Stimulated activated naive CD8-positive, alpha-beta T cell treated with anti-CD3 and anti-CD28 coated beads, Interleukin-15, Interleukin-2, amounts not matched to agents 100 ng/mL and 50 ng/mL, for 24 hours (primary cell): ENCODE results near the gene CRYBG3.
A peak's percentile ranks its signal among the peaks of the same experiment; 100 is the strongest.

Experiments used
- H3K27ac Mint-ChIP-seq: one replicate; pipeline ENCODE4 v1.8.0; 2021; ENCODE audit warnings: mild to moderate bottlenecking, mixed read lengths
- H3K27me3 Mint-ChIP-seq: one replicate; pipeline ENCODE4 v1.8.0; 2021; ENCODE audit warnings: mixed read lengths
- H3K36me3 Mint-ChIP-seq: one replicate; pipeline ENCODE4 v1.8.0; 2021; ENCODE audit warnings: low read depth, mixed read lengths
- H3K4me1 Mint-ChIP-seq: one replicate; pipeline ENCODE4 v1.8.0; 2021; ENCODE audit warnings: low read depth, mixed read lengths
- H3K4me3 Mint-ChIP-seq: one replicate; pipeline ENCODE4 v1.8.0; 2021; ENCODE audit warnings: mild to moderate bottlenecking, mixed read lengths
- H3K9me3 Mint-ChIP-seq: one replicate; pipeline ENCODE4 v1.8.0; 2021; ENCODE audit warnings: mixed read lengths

Gene CRYBG3

DNA sequence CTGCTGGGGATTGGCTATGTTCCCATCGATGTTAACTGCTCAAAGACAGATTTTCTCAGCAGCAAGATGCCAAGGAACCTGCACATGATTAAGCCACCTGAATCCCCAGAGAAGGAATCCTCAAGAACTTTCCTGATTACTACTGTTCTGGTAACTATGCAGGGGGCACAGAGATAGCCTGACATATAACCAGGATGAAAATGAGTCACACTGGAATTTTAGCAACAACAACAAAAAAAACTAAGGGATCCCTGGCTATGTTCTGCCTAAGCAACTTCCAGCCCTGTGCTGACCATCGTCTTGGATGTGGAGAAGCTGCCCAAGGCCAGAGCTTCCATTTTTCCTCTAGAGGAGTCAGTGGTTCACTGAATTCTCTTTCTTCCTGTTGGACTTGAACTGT, 136.6 kb downstream of the CRYBG3 start:
- Mint-ChIP-seq H3K9me3 (no peaks in the 10 kb centered on the region), H3K27me3 (no peaks in the 10 kb centered on the region), H3K4me3 (no peak overlapping the region), H3K36me3 (peaks cover 80% of the 10 kb centered on the region), H3K4me1 (peaks cover 10% of the 10 kb centered on the region), H3K27ac (no peak overlapping the region)

DNA sequence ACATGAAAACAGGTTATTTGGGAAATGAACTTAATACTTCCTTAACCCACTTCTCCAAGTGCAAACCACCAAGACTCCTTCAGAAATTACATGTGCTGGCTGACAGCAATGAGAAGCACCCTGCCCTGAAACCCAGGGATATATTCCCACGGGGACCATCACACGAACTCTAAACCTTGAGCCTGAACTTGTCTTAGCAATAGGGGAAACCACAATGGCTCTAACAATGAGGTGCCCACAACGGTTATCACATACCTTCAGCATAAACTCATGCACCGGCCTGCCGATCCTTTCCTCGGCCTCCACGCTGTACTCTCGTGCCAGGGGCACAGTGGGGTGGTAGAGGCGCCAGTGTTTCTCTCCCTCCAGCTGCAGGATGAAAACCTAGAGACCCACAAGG, 137.0 kb downstream of the CRYBG3 start:
- H3K9me3 Mint-ChIP-seq: no peaks in the 10 kb centered on the region
- H3K27ac Mint-ChIP-seq: no peak overlapping the region
- H3K36me3 Mint-ChIP-seq: peaks cover 81% of the 10 kb centered on the region
- no peaks in the 10 kb centered on the region for H3K27me3 Mint-ChIP-seq
- peaks cover 14% of the 10 kb centered on the region for H3K4me1 Mint-ChIP-seq
- H3K4me3 Mint-ChIP-seq: no peak overlapping the region

DNA sequence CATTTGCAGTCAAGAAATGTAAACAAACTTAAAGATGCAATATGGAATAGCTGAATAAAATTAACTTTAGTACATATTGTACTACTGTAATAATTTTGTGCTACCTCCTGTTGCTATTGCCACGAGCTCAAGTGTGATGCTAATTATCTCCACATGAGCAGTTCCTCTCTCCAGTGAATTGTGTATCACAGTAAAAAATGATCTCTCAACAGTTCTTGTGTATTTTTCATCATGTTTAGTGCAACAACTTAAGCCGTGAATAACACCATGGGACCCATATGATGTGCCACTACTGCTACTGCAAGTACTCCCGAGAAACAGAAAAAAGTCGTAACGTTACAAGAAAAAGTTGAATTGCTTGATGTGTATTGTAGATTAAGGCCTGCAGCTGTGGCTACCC, 138.1 kb downstream of the CRYBG3 start:
- Mint-ChIP-seq H3K27ac (no peak overlapping the region), H3K4me3 (no peak overlapping the region), H3K27me3 (no peaks in the 10 kb centered on the region), H3K9me3 (no peaks in the 10 kb centered on the region), H3K36me3 (peaks cover 82% of the 10 kb centered on the region), H3K4me1 (peaks cover 17% of the 10 kb centered on the region)

DNA sequence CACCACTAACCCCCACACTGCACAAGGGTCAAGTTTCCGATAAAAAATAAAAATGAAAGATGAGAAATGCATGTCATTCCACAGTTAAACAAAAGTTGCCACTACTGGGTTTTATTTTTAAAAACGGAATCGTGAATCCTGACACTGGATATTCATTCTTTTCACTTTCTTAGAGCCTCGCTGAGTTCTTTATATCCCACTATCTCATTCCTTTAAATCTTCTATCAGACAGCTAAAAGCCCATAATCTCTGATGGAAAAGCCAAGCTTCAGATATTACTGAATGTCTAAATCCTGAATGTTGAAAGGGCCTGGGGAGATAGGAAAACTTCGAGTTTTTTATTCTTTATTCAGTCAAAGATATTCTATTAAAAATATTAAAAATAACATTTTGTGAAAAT, 138.7 kb downstream of the CRYBG3 start:
- Mint-ChIP-seq H3K27me3 (no peaks in the 10 kb centered on the region), H3K9me3 (no peaks in the 10 kb centered on the region), H3K4me1 (peaks cover 17% of the 10 kb centered on the region), H3K36me3 (peaks cover 83% of the 10 kb centered on the region), H3K4me3 (no peak overlapping the region), H3K27ac (no peak overlapping the region)

DNA sequence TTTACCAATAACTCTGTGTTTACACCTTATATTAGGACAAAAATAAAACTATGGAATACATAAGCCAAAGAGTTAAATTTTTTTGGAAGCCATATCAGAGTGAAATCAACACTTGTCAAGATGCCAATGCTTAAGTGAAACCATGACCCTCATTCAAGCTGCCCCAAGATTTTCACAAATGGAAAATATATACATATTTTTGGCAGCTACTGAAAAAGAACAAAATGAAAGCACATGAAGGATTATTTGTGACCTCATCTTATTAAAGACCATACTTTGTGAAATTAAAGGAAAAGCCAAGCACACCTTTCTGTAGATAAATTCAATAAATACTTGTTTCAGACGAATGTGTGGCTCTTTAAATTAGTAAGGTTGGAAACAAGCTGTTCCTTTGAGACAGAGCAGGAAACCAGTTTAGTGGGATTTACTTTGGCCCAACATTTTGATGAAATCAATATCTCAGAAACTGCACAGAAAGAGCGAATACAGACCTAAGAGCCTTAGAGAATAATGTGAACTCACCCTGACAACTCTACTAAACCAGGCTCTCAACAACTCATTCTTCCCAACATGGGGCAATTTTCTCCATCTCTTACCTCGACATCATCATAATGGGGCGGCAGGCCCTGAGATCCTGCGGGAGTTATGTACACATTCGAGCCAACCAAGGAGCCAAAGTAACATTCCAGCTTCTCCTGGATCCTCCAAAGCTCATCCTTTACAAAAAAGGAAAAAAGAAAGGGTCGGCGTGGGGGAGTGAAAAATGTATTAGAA, 139.4 kb downstream of the CRYBG3 start:
- Mint-ChIP-seq H3K27me3 (no peaks in the 10 kb centered on the region), H3K36me3 (peaks cover 83% of the 10 kb centered on the region), H3K4me3 (no peak overlapping the region), H3K9me3 (no peaks in the 10 kb centered on the region), H3K27ac (no peak overlapping the region), H3K4me1 (peaks cover 22% of the 10 kb centered on the region)

DNA sequence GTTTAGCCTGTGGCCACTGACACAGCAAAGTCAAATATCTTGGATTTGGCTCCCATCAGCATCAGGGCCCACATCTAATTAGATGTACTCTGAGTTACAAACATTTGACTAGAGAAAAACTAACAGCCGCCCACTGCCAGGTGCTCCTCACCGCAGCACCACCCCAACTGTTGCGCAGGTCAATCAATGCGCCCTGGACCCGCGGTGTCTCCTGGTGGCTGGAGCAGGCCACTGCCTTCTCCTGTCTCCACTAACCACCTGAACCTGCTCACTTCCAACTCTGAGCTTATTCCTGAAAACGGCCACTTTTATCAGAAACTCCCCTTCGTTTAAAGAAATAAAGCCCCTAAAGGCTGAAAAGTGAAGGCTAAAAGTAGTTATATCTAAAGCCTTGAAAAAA, 146.2 kb downstream of the CRYBG3 start:
- peaks cover 60% of the 10 kb centered on the region for H3K36me3 Mint-ChIP-seq
- no peaks in the 10 kb centered on the region for H3K27me3 Mint-ChIP-seq
- no peak overlapping the region for H3K4me3 Mint-ChIP-seq
- no peak overlapping the region for H3K27ac Mint-ChIP-seq
- H3K9me3 Mint-ChIP-seq: no peaks in the 10 kb centered on the region
- H3K4me1 Mint-ChIP-seq: peaks cover 75% of the 10 kb centered on the region

DNA sequence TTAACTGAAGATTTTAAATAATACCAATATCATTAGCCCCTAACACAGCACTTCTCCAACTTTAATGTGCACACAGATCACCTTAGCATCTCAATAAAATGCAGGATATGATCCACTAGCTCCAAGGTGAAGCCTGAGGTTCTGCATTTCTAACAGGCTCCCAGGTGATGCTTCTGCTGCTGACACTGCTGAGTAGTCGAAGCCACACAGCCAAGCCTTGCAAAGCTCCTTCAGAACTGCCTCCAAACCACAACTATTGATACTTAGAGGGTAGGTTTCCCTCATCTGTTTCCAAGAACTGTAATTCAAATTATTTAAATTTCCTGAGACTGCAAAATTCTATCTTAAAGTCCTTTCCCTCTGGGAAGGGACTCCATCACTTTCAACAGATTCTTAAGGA, 146.6 kb downstream of the CRYBG3 start:
- H3K4me1 Mint-ChIP-seq: peaks cover 78% of the 10 kb centered on the region
- no peak overlapping the region for H3K4me3 Mint-ChIP-seq
- peaks cover 60% of the 10 kb centered on the region for H3K36me3 Mint-ChIP-seq
- no peaks in the 10 kb centered on the region for H3K27me3 Mint-ChIP-seq
- no peaks in the 10 kb centered on the region for H3K9me3 Mint-ChIP-seq
- no peak overlapping the region for H3K27ac Mint-ChIP-seq

DNA sequence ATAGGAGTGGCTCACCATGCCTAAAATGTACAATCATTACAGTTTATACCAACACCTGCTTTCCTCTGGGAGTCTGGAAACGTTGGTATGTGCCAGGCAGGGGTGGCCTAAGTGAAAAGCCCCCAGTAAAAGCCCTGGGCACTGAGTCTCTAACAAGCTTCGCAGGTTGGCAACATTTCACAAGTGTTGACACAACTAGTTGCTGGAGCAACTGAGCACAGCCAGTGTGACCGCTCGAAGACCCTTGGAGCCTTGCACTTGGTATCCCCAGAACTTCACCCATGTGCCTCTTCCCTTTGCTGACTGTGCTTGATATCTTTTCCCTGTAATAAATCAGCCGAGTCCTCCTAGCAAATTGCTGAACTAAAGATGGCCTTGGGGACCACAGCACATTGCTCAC, 147.7 kb downstream of the CRYBG3 start:
- no peaks in the 10 kb centered on the region for H3K9me3 Mint-ChIP-seq
- H3K4me3 Mint-ChIP-seq: peak overlapping the region; percentile 99
- H3K27me3 Mint-ChIP-seq: no peaks in the 10 kb centered on the region
- H3K36me3 Mint-ChIP-seq: peaks cover 51% of the 10 kb centered on the region
- no peak overlapping the region for H3K27ac Mint-ChIP-seq
- H3K4me1 Mint-ChIP-seq: peaks cover 75% of the 10 kb centered on the region

DNA sequence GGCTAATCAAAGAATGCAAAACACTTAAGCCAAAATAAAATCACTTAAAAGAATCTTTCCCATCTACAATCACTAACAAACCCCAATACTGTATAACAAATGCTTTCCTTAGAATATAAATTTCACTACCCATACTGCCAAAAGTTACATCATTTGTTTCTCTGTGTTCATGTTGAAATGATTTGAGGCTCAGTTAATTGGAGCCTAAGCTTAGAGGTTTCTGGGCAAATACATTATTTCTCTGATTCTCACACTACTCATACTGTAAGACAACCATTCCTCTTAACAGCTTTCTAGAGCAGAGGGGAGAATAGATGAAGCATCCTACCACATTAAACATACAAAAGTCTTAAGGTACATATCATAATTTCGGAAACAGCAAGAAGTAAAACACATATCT, 148.3 kb downstream of the CRYBG3 start:
- no peaks in the 10 kb centered on the region for H3K27me3 Mint-ChIP-seq
- peak overlapping the region; percentile 99 for H3K4me3 Mint-ChIP-seq
- peaks cover 45% of the 10 kb centered on the region for H3K36me3 Mint-ChIP-seq
- no peaks in the 10 kb centered on the region for H3K9me3 Mint-ChIP-seq
- peaks cover 79% of the 10 kb centered on the region for H3K4me1 Mint-ChIP-seq
- H3K27ac Mint-ChIP-seq: no peak overlapping the region

DNA sequence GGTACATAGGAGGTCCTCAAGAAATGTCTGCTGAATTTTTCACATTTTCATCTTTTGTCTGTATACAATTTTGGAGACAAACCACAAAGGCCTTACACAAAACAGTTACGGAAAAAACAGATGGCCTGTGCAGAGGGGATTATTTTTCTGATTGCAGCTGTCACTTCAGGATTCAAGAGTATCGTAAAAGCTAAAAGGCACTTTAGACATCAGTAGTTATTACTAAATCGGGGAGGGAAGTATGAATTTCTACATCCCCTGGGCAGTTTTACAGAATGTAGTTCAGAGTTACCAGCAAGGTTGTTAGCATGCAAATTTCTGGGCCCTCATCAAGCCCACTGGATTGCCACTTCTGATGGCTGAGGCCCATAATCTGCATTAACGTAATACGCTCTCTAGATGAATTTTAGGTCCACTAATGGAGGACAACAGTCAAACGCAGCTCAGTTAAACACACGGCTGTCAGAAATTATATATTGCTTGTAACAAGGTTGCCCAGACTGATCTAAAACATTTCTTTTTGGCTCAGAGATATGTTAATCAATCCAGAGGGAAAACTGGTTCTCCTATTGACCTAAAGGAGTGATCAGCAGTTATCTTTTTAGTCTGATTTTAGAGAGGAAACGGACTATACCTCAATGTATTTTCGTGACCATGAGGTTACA, 149.3 kb downstream of the CRYBG3 start:
- H3K27ac Mint-ChIP-seq: peak overlapping the region; percentile 100
- H3K27me3 Mint-ChIP-seq: no peaks in the 10 kb centered on the region
- H3K4me1 Mint-ChIP-seq: peaks cover 76% of the 10 kb centered on the region
- H3K36me3 Mint-ChIP-seq: peaks cover 37% of the 10 kb centered on the region
- H3K4me3 Mint-ChIP-seq: peak overlapping the region; percentile 99
- H3K9me3 Mint-ChIP-seq: no peaks in the 10 kb centered on the region

DNA sequence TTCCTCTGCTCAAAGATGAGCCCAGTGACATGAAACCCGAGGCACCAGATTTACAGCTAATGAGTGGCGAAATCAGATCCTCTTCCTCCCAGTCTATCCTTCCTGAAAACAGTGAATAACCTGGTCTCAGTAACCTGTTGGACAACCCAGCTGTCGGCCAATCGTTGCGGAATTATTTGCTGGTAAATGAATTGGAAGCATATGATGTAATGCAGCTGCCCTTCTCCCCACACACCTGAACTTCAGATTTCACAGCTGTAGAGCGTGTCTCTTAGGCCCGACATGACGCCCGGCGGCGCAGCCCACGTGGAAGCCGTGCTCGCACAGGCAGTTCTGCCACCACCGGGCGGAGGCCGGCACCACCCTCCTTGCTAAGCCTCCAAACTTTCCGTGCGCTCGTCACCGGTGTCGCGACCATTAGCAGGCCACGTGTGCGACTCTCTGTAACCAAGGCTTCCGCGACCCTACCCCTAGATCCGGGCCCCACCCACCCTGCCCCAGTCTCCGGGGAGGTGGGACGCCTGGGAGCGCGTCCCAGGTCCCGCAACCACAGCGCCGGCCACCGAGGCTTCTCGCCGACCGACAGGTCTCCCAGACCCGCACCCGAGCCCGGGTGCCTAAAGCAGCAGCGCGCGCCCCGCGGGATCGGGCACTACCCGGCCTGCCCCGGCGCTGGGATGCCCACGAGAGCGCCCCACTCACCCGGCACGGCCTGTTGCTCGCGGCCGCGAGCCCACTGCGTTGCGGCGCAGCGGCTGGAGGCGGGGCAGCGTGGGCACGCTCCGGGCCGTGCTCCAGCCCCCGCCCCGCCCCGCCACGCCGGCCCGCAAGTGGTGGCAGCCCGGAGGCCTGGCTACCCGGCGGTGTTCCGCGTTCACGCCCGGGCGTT, 150.1 kb downstream of the CRYBG3 start, which contains the start of gene RIOX2:
Gene RIOX2, minus strand, starts transcription at position 753 of the 889 bp plus-strand sequence. CDS start 4,838 bp downstream, outside the sequence.
- Mint-ChIP-seq H3K9me3 (no peaks in the 10 kb centered on the region), H3K27me3 (no peaks in the 10 kb centered on the region), H3K27ac (peak within 1 kb of the TSS; percentile 100), H3K4me1 (peaks cover 67% of the 10 kb centered on the region), H3K36me3 (peaks cover 29% of the 10 kb centered on the region), H3K4me3 (peak within 1 kb of the TSS; percentile 99)

DNA sequence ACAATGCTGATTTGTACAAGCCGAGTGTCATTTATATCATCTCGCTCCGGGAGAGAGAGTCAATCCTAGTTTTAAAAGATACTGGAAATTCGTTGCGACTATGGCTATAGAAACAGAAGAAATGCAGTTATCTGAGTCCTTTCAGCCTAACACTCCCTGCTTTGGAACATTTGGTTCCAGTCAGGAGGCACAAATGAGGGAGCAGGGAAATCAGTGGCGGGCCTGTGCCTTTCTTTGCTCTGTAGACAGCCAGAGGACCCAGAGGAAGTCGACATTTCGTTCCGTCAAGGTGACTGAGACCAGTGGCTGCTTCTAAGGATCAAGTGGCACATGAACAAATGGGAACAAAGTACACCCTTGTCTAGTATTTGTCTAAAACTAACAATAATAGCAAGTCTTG, 151.2 kb downstream of the CRYBG3 start:
- peaks cover 18% of the 10 kb centered on the region for H3K36me3 Mint-ChIP-seq
- H3K4me1 Mint-ChIP-seq: peaks cover 57% of the 10 kb centered on the region
- H3K9me3 Mint-ChIP-seq: no peaks in the 10 kb centered on the region
- H3K27ac Mint-ChIP-seq: peak overlapping the region; percentile 82
- H3K27me3 Mint-ChIP-seq: no peaks in the 10 kb centered on the region
- peak overlapping the region; percentile 73 for H3K4me3 Mint-ChIP-seq

DNA sequence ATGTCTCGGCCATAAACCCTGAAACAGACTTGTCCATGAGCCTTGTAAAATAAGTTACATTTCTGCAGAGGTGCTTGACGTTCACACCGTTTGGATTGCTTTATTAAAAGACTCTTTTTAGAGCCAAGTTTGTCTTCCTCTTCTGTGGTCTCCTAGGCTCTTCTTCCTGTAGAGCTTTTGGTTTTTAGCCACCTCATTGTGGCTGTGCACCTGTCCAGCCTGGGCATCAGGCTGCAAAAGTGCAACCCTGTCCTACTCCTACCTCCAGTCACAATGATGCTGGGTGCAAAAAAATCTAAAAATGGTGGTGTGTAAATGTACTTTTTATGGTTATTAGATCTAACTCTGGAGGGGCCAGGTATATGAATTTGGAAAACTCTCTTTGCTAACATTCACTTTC, 153.2 kb downstream of the CRYBG3 start:
- no peaks in the 10 kb centered on the region for H3K27me3 Mint-ChIP-seq
- H3K27ac Mint-ChIP-seq: no peak overlapping the region
- peaks cover 13% of the 10 kb centered on the region for H3K36me3 Mint-ChIP-seq
- H3K4me3 Mint-ChIP-seq: no peak overlapping the region
- peaks cover 37% of the 10 kb centered on the region for H3K4me1 Mint-ChIP-seq
- no peaks in the 10 kb centered on the region for H3K9me3 Mint-ChIP-seq

DNA sequence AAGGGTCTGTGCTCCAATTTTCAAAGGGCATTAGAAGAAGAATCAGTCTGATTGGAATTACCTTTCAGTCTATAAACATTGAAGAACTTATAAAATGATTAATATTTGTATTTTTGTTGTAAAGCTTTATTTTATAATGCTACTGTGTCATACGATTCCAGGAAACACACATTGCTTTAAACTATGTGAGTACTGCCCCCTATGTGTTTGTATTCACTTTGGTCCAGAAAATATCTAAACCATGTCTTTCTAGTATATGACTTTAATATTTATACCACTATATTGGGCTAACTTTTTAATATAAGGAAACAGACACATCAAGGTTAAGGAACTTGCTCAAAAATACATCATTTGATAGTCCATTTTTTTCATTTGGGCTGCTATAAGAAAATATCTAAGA, 153.7 kb downstream of the CRYBG3 start:
- H3K27me3 Mint-ChIP-seq: no peaks in the 10 kb centered on the region
- H3K4me3 Mint-ChIP-seq: no peak overlapping the region
- no peaks in the 10 kb centered on the region for H3K9me3 Mint-ChIP-seq
- H3K36me3 Mint-ChIP-seq: peaks cover 9% of the 10 kb centered on the region
- peaks cover 32% of the 10 kb centered on the region for H3K4me1 Mint-ChIP-seq
- no peak overlapping the region for H3K27ac Mint-ChIP-seq

DNA sequence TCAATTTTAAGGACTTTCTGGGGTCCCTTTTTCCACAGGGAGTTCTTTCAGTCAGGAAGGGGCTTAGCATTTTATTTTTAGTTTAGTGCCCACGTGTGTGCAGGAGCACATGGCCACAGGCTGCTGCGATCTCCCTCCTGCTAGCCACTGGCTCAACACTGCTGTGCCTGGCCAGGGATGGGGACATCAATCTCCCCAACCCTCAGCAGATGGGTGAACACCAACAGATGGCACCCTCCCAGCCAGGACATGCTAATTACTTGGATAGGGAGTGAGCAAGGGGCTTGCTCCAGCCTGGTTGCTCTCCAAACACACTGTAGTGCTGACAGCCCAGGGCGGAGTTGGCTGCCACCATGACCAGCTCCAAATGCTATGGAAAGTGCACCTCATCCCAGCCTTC, 157.8 kb downstream of the CRYBG3 start:
- H3K4me1 Mint-ChIP-seq: peaks cover 27% of the 10 kb centered on the region
- no peak overlapping the region for H3K4me3 Mint-ChIP-seq
- H3K27me3 Mint-ChIP-seq: peaks cover 10% of the 10 kb centered on the region
- no peaks in the 10 kb centered on the region for H3K36me3 Mint-ChIP-seq
- no peak overlapping the region for H3K27ac Mint-ChIP-seq
- no peaks in the 10 kb centered on the region for H3K9me3 Mint-ChIP-seq
